Heart left ventricle (tissue), 16 donors: Measurements from ENCODE around the gene UROC1. TPM values are rescaled to one million over a fixed set of nuclear protein-coding genes. Genes with fewer than 3 reads are reported as not detected.

Experiments used
- ATAC-seq, 4 donors: fragments of 200-7000 bp; cut with Tn5 transposase; one replicate each; pipeline ENCODE4 v1.9.1; 2020 to 2022; ENCODE audit warnings: moderate library complexity in 4 of 4, mild to moderate bottlenecking in 3 of 4, moderate number of reproducible peaks in 1 of 4
- DNase-seq, 5 donors: peaks; one replicate each; pipeline ENCODE4 v3.0.0-alpha.2; 2020
- H3K27ac ChIP-seq, 12 donors: fragments of 200-600 bp; sonication (generic) in 4 of 12; one replicate each; pipeline versions ENCODE4 v1.5.0 to v1.8.0; 2016 to 2022; ENCODE audit warnings: mild to moderate bottlenecking in 2 of 12
- H3K27me3 ChIP-seq, 9 donors: fragments of 200-600 bp; sonication (generic) in 2 of 9; one replicate each; pipeline versions ENCODE4 v1.5.1 to v1.8.0; 2016 to 2022; ENCODE audit warnings: mild to moderate bottlenecking in 3 of 9
- H3K36me3 ChIP-seq, 9 donors: fragments of 200-600 bp; sonication (generic) in 2 of 9; one replicate each; pipeline versions ENCODE4 v1.5.0 to v1.8.0; 2018 to 2022; ENCODE audit warnings: mild to moderate bottlenecking in 2 of 9
- H3K4me1 ChIP-seq, 12 donors: fragments of 200-600 bp; sonication (generic) in 4 of 12; one replicate each; pipeline versions ENCODE4 v1.5.0 to v1.8.0; 2016 to 2022; ENCODE audit warnings: mild to moderate bottlenecking in 3 of 12
- H3K4me3 ChIP-seq, 12 donors: fragments of 200-600 bp; sonication (generic) in 4 of 12; one replicate each; pipeline versions ENCODE4 v1.5.0 to v1.8.0; 2017 to 2022; ENCODE audit warnings: mild to moderate bottlenecking in 9 of 12, moderate library complexity in 4 of 12
- H3K9me3 ChIP-seq, 12 donors: fragments of 200-600 bp; sonication (generic) in 4 of 12; one replicate each; pipeline versions ENCODE4 v1.5.0 to v1.8.0; 2016 to 2022; ENCODE audit warnings: mild to moderate bottlenecking in 1 of 12
- POLR2A ChIP-seq, 2 donors: fragments of 450-650 bp; IDR thresholded peaks; one replicate each; pipeline ENCODE4 v1.6.1; 2017; ENCODE audit warnings: antibody characterized with exemption in 2 of 2, mild to moderate bottlenecking in 2 of 2, moderate library complexity in 2 of 2
- WGBS, 4 donors: extraction: QIAGEN DNeasy Blood & Tissue Kit in 2 of 4; methylation state at CpG; one replicate each; pipeline versions ENCODE4 v1.1.5 to v1.1.7; 2013 to 2018; 5-methylcytosine and 5-hydroxymethylcytosine counted together
- intact Hi-C, 10 donors: fragments of 100-400 bp; cut with DNase I; formaldehyde crosslinking; loops; one replicate each; pipeline versions ENCODE4 v1.11.1 to v1.14.2; 2022
- polyA plus RNA-seq, 2 donors: library from polyadenylated mRNA; stranded (reverse); fragments of 200-250 nt; gene quantifications; one replicate each; pipeline ENCODE4 v1.2.3, GENCODE V29; 2013
- total RNA-seq, 9 donors: library from RNA; depleted of rRNA in 2 of 9; stranded (reverse); fragments of >200 nt in 2 of 9; fragmentation: NEBNext Ultra II Directional in 3 of 9; extraction: Animal tissue kit (Norgen Biotek cat#: 25700) in 3 of 9; gene quantifications; one replicate each; pipeline versions ENCODE4 v1.1.0 to v1.2.4, GENCODE V29; 2016 to 2023
- TF ChIP-seq, protein P1 (sequence below), 12 donors: fragments of 200-600 bp; sonication (generic) in 4 of 12; IDR thresholded peaks; one replicate each; pipeline versions ENCODE4 v1.5.0 to v1.8.0; 2018 to 2022; ENCODE audit warnings: antibody characterized with exemption in 12 of 12, mild to moderate bottlenecking in 5 of 12
- donor health status: ischemic (EF 13 %, LVEDD 7.1; RV severe dilation, severe dysfunction).
- donor health status: healthy with polysubstance abuse.
- donor health status: DM: no; HTN: yes; CAD: no.
- donor health status: DM: no; HTN: no; CAD: no.
- donor health status: ischemic (EF 25% LVEDD 6.9; RV normal size, moderate dysfunction).
- donor health status: ischemic (EF 25% LVEDD 5.7; RV mildly dilated, moderate dysfunction).
- donor health status: healthy.
- donor health status: DM: yes; HTN: yes; CAD: no.
- donor health status: ischemic (EF 35%, LVEDD 5.7; RV mildly dilated, moderate dysfunction).
- donor health status: nonischemic (EF 11% LVEDD 7.7; RV severe dilation, severe dysfunction).
- donor health status: DM: yes; HTN: yes; CAD: no.
- donor health status: PGD.
- donor health status: ischemic (EF 29% LVEDD 5.4; RV normal size, mild dysfunction).
- donor health status: nonischemic (EF 23%, LVEDD 6.1; RV moderate dilation, normal function).

Gene UROC1
- total and polyA plus RNA-seq, 11 donors, result not detected

- Histone ChIP-seq H3K36me3 (no peaks in the 10 kb centered on the region), H3K4me1 (peaks cover 0 to 40% (median 5%) of the 10 kb centered on the region in 12 donors), H3K9me3 (no peaks in the 10 kb centered on the region), H3K27me3 (peaks cover 0 to 5% (median 0%) of the 10 kb centered on the region in 9 donors), H3K4me3 (no peak overlapping the region), H3K27ac (peak overlapping the region in 7 of 12 donors; percentile 45 to 78 (median 58))
- 49 to 62% (median 54%) methylated on average over 6 to 7 of the region's 7 CpGs for WGBS, 4 donors
- TF ChIP-seq, protein P1, sequence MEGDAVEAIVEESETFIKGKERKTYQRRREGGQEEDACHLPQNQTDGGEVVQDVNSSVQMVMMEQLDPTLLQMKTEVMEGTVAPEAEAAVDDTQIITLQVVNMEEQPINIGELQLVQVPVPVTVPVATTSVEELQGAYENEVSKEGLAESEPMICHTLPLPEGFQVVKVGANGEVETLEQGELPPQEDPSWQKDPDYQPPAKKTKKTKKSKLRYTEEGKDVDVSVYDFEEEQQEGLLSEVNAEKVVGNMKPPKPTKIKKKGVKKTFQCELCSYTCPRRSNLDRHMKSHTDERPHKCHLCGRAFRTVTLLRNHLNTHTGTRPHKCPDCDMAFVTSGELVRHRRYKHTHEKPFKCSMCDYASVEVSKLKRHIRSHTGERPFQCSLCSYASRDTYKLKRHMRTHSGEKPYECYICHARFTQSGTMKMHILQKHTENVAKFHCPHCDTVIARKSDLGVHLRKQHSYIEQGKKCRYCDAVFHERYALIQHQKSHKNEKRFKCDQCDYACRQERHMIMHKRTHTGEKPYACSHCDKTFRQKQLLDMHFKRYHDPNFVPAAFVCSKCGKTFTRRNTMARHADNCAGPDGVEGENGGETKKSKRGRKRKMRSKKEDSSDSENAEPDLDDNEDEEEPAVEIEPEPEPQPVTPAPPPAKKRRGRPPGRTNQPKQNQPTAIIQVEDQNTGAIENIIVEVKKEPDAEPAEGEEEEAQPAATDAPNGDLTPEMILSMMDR (IDR thresholded peaks at IDR 0.05), result no peak
- no peak for TF ChIP-seq POLR2A (IDR thresholded peaks at IDR 0.05)
- ATAC-seq (no peak), DNase-seq (peak in 3 of 5 donors; percentile 8 to 48 (median 23))
- intact Hi-C loops, result loop anchor here in 6 of 10 donors (5.0 to 10.0 kb wide), 4 partner anchors 38 to 1015 kb away; partner anchors contain the start of gene TXNRD3 (in 1 of the 6)
These were observed 12.1 kb upstream of the UROC1 start for GRCh38 chr3:126529585-126530170.

DNA sequence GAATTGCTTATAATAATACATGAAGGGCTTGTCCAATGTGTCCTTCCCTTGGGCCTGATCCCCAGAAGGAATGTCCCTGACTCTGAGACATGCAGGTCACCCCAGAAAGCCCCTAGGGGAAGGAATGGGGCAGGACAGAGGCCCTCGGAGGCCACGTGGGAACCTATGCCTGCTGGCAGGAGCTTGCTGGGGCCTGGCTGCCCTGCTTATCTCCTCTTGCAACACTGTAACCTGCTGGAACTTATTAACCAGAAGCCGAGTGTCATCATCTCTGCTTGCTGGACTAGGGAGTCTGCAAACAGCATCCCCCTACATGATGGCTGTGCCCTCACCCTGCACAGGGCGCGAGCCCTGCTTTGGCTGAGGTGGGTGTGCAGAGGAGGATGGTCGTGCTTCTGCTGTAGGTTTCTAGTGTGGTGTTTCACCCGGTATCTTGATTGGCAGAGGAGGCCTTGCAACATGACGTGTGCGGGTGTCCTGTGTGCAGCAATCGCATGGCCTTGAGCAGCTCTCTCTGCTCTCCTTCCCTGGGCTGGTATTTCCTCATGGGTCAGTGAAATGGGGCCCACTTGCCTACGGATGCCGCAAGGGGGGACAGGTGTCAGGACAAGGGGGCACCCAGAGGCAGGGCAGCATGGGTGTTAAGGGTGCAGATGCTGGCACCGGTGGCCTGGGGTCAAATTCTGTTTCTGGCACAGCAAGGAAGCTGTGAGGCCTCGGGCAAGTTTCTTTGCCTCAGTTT is 11.4 kb upstream of the UROC1 start:
- peak; percentile 46 to 66 (median 50) for DNase-seq
- intact Hi-C loops, result loop anchor here in 6 of 10 donors (5.0 to 10.0 kb wide), 4 partner anchors 38 to 1016 kb away; partner anchors contain the start of gene TXNRD3 (in 1 of the 6)

DNA sequence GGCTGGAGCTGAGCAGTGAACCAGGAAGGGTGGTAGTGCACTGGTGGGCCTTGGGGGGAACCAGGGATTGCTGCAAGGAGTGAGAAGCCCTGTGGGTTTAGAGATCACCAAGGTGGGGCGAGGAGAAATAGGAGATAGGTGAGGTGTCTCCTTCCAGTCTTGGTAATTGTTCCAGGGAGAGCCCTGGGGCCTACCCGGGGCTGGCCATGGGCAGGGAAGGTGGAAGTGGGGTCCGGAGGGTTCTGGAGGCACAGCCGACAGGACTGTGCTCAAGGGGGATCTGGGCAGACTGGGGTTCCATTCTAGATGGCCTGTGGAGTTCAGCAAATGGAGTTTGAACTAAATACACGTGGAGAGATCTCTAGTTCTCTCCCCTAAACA is 10.8 kb upstream of the UROC1 start:
- intact Hi-C loops, result loop anchor here in 6 of 10 donors (5.0 to 10.0 kb wide), 4 partner anchors 39 to 1016 kb away; partner anchors contain the start of gene TXNRD3 (in 1 of the 6)
- Histone ChIP-seq H3K4me3 (no peak overlapping the region), H3K27ac (peak overlapping the region in 7 of 12 donors; percentile 43 to 78 (median 56)), H3K27me3 (peaks cover 0 to 15% (median 7%) of the 10 kb centered on the region in 9 donors), H3K9me3 (no peaks in the 10 kb centered on the region), H3K36me3 (no peaks in the 10 kb centered on the region), H3K4me1 (peaks cover 0 to 44% (median 8%) of the 10 kb centered on the region in 12 donors)
- DNase-seq (peak in 3 of 5 donors; percentile 3 to 32 (median 9)), ATAC-seq (no peak)
- TF ChIP-seq, protein P1 (IDR thresholded peaks at IDR 0.05), result no peak
- no peak for TF ChIP-seq POLR2A (IDR thresholded peaks at IDR 0.05)
- WGBS, 4 donors, result 70 to 81% (median 73%) methylated on average over 5 of the region's 5 CpGs

More for the DNA sequence above, 11.4 kb upstream of the UROC1 start:
- TF ChIP-seq, protein P1 (IDR thresholded peaks at IDR 0.05), result peak in 8 of 12 donors; percentile 22 to 46 (median 33)
- TF ChIP-seq POLR2A (IDR thresholded peaks at IDR 0.05), result no peak
- H3K27ac ChIP-seq, result peak overlapping the region in 8 of 12 donors; percentile 45 to 78 (median 57)
- no peaks in the 10 kb centered on the region for H3K9me3 ChIP-seq
- peaks cover 0 to 44% (median 5%) of the 10 kb centered on the region in 12 donors for H3K4me1 ChIP-seq
- H3K36me3 ChIP-seq, result no peaks in the 10 kb centered on the region
- peaks cover 0 to 11% (median 3%) of the 10 kb centered on the region in 9 donors for H3K27me3 ChIP-seq
- no peak overlapping the region for H3K4me3 ChIP-seq
- 32 to 48% (median 44%) methylated on average over 11 to 14 of the region's 14 CpGs for WGBS, 4 donors
- ATAC-seq, result peak; percentile 69 to 89 (median 70)
